Breast epithelium (tissue), 3 donors: ENCODE data around the gene CCDC88C.

Experiments
- POLR2A ChIP-seq: fragments of 450-650 bp; IDR thresholded peaks from one replicate; pipeline ENCODE4 v1.6.1; 2016; ENCODE audit warnings: antibody characterized with exemption, mild to moderate bottlenecking, moderate library complexity
- POLR2AphosphoS5 ChIP-seq, 3 donors: sonication (generic); formaldehyde crosslinking; IDR thresholded peaks; one replicate each; pipeline ENCODE4 v1.6.1; 2017; ENCODE audit warnings: antibody characterized with exemption in 3 of 3
- TF ChIP-seq, protein P1 (sequence below), 3 donors: fragments of 450-650 bp; IDR thresholded peaks; one replicate each; pipeline ENCODE4 v1.5.1; 2016 to 2017; ENCODE audit warnings: antibody characterized with exemption in 3 of 3, mild to moderate bottlenecking in 3 of 3, moderate library complexity in 3 of 3

GRCh38 chr14:91307652-91308051 is 110.0 kb downstream of the CCDC88C start:
- TF ChIP-seq, protein P1, sequence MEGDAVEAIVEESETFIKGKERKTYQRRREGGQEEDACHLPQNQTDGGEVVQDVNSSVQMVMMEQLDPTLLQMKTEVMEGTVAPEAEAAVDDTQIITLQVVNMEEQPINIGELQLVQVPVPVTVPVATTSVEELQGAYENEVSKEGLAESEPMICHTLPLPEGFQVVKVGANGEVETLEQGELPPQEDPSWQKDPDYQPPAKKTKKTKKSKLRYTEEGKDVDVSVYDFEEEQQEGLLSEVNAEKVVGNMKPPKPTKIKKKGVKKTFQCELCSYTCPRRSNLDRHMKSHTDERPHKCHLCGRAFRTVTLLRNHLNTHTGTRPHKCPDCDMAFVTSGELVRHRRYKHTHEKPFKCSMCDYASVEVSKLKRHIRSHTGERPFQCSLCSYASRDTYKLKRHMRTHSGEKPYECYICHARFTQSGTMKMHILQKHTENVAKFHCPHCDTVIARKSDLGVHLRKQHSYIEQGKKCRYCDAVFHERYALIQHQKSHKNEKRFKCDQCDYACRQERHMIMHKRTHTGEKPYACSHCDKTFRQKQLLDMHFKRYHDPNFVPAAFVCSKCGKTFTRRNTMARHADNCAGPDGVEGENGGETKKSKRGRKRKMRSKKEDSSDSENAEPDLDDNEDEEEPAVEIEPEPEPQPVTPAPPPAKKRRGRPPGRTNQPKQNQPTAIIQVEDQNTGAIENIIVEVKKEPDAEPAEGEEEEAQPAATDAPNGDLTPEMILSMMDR (IDR thresholded peaks at IDR 0.05): no peak
- no peak for TF ChIP-seq POLR2A
- no peak for TF ChIP-seq POLR2AphosphoS5 (IDR thresholded peaks at IDR 0.05)
